ENCODE data around the gene EYA2.

The EYA2 gene, protein sequence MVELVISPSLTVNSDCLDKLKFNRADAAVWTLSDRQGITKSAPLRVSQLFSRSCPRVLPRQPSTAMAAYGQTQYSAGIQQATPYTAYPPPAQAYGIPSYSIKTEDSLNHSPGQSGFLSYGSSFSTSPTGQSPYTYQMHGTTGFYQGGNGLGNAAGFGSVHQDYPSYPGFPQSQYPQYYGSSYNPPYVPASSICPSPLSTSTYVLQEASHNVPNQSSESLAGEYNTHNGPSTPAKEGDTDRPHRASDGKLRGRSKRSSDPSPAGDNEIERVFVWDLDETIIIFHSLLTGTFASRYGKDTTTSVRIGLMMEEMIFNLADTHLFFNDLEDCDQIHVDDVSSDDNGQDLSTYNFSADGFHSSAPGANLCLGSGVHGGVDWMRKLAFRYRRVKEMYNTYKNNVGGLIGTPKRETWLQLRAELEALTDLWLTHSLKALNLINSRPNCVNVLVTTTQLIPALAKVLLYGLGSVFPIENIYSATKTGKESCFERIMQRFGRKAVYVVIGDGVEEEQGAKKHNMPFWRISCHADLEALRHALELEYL

DNA sequence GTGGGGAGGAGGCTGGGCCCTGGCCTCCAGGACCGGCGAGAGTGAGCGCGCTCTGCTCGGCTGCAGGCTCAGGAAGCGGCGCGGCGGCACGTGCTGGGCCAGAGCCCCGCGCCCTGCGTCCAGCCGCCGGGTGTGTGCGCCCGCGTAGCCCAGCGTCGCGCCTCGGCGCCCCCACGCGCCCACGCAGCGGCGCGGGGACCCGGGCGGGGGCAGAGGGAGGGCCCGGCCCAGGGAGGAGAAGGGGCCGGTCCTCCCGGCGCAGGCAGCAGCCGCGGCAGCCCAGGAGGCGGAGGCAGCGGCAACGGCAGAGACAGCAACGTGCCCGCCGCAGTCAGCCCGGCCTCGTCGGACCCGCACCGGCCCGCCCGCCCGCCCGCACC is at the start of gene EYA2:
Gene EYA2 (plus strand): TSS at position 265 of the 380 bp plus-strand sequence. CDS start 95,168 bp downstream, outside the sequence.
- Mint-ChIP-seq H3K9me3 (no peaks in the 10 kb centered on the region), H3K36me3 (no peaks in the 10 kb centered on the region), H3K4me1 (no peaks in the 10 kb centered on the region), H3K27ac (no peak within 1 kb of the TSS), H3K4me3 (no peak within 1 kb of the TSS)
- DNase-seq (ENCODE audit: low spot score in 2 of 2) (no peak), ATAC-seq (no peak)

DNA sequence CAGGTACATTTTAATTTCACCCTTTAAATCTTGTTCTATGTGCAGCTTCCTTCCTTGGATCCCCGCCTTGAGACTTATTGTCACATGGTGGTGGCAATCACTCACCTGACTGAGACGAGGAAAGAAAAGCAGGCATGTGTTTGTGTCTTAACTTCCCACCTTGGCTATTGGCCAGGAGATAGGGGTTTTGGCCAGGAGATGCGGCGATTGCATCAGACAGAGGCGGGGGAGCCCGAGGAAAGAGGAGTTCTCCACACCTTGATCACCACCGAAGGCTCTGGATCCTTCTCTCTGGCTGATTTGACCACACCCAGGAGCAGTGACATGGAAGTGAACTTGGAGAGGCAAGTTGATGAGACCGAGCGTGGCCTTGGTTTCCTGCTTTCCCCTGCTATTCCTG is 49.7 kb upstream of the EYA2 start:
- DNase-seq (ENCODE audit: low spot score in 2 of 2) = no peak
- H3K27ac Mint-ChIP-seq = no peak overlapping the region
- no peaks in the 10 kb centered on the region for H3K9me3 Mint-ChIP-seq
- H3K36me3 Mint-ChIP-seq = no peaks in the 10 kb centered on the region
- ATAC-seq = no peak
- no peak overlapping the region for H3K4me3 Mint-ChIP-seq
- H3K4me1 Mint-ChIP-seq = no peaks in the 10 kb centered on the region

DNA sequence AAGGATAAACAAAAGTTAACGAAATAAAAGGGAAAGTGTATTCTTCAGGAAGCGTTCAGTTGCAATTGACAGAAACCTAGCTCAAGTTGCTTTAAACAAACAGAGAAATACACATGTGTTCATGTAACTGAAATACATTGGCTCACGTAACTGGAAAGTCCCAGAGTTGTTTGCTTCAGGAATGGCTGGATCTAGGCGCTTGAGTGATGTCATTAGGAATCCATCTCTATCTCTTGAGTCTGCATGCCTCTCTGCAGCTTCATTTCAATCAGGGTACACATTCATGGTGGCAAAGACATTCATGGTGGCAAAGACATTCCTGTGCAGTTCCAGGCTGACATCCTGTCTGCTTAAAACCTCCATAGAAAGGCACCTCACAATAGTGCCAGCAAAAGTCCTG is 45.4 kb upstream of the EYA2 start:
- Mint-ChIP-seq H3K36me3 (no peaks in the 10 kb centered on the region), H3K27ac (no peak overlapping the region), H3K9me3 (no peaks in the 10 kb centered on the region), H3K4me1 (no peaks in the 10 kb centered on the region), H3K4me3 (no peak overlapping the region)
- no peak for DNase-seq (ENCODE audit: low spot score in 2 of 2)
- ATAC-seq = no peak

DNA sequence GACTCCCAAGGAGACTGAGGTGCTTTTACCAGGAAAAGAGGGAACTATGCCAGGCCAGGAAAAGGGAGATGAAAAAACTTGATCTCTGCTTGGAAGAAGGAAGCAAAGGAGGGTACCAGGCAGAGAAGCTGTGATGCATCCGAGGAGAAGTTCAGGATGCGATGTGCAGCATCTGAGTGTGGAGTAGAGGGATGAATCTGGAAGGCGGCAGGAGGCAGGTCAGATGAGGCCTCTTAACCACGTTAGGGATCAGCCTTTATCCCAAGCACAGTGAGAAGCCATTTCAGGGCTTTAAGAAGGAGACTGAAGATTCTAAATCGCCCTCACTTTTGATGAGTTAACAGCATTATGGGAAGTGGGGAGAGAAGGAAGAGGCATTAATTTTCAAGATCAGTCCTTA is 44.9 kb upstream of the EYA2 start:
- ATAC-seq (no peak), DNase-seq (ENCODE audit: low spot score in 2 of 2) (no peak)
- H3K9me3 Mint-ChIP-seq = no peaks in the 10 kb centered on the region
- H3K36me3 Mint-ChIP-seq = no peaks in the 10 kb centered on the region
- no peak overlapping the region for H3K27ac Mint-ChIP-seq
- H3K4me1 Mint-ChIP-seq = no peaks in the 10 kb centered on the region
- H3K4me3 Mint-ChIP-seq = no peak overlapping the region

DNA sequence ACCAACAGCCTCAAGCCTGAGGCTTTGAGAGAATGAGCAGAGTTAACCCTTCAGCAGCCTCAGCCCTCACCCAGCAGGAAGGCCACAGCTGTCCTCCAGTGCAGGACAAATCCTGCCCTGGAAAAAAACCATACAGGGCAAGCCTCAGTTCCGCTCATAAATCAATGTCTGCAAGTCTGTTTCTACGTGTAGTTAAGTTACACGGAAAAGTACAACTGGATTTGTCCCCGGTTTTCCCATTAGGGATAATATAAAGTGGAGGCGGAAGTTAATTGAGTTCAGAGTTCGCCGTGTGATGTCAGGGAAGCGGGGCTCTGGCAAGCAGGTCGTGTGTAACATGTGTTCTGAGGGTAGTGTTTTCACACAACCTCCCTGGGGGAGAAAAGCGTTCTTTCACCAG is 44.2 kb upstream of the EYA2 start:
- no peak for ATAC-seq
- no peak overlapping the region for H3K4me3 Mint-ChIP-seq

DNA sequence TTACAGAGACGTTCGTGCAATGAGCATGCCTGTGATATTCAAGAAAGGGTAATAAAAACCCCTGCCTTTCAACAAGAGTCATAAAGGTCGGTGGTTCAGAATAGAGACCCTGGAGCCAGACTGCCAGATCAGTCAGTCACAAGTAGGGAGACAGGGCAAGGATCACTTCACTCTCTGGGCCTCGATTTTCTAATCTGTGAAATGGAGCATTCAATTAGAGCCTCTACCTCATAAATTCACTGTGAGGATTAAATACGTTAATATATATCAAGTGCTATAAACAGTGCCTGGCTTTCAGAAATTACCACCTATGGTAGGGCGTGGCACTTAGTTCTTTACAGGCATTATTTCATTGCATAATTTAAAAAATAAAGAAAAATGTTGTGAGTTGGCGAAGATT is 43.7 kb upstream of the EYA2 start:
- H3K27ac Mint-ChIP-seq = no peak overlapping the region
- ATAC-seq (no peak), DNase-seq (ENCODE audit: low spot score in 2 of 2) (no peak)
- no peaks in the 10 kb centered on the region for H3K36me3 Mint-ChIP-seq
- H3K4me3 Mint-ChIP-seq = no peak overlapping the region
- H3K4me1 Mint-ChIP-seq = no peaks in the 10 kb centered on the region
- H3K9me3 Mint-ChIP-seq = no peaks in the 10 kb centered on the region

More for the DNA sequence above, 44.2 kb upstream of the EYA2 start:
- Mint-ChIP-seq H3K9me3 (no peaks in the 10 kb centered on the region), H3K4me1 (no peaks in the 10 kb centered on the region), H3K27ac (no peak overlapping the region), H3K36me3 (no peaks in the 10 kb centered on the region)
- no peak for DNase-seq (ENCODE audit: low spot score in 2 of 2)

DNA sequence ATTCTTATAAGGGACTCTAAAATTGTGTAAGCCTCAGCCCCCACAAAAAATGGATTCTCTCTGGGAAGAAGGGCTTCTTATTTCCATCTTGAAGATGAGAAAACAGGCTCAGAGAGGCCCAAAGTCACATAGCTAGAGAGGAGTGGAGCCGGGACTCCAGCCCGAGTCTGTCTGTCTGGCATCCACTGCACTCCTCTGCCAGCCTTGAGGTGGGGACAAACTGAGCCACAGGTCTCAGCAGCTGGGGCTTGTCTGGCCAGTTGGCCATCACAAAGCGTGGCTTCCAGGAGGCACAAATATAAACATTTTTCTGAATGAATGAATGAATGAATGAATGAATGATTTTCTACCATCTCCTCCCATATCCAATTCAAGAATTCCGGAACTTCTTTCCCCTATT is 42.9 kb upstream of the EYA2 start:
- ATAC-seq (no peak), DNase-seq (ENCODE audit: low spot score in 2 of 2) (no peak)
- H3K36me3 Mint-ChIP-seq = no peaks in the 10 kb centered on the region
- H3K4me3 Mint-ChIP-seq = no peak overlapping the region
- H3K4me1 Mint-ChIP-seq = no peaks in the 10 kb centered on the region
- H3K9me3 Mint-ChIP-seq = no peaks in the 10 kb centered on the region
- no peak overlapping the region for H3K27ac Mint-ChIP-seq

DNA sequence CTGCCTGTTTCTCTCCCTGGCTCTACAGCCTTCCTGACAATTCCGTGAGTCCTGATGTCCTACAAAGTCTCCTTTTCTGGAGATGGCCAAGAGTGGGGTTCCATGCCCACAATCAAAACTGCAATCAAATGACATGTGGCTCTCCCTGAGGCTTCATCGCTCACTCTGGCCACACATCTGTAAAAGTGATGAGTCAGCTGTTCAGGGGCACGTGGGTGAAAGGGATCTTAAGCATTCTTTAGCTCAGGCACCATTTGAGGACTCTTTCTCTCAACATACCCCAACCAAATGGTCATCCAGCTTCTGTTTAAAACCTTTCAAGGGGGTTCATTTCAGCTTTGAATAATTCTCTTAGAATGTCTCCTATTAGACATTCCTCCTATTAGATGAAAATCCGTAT is 42.3 kb upstream of the EYA2 start:
- ATAC-seq (no peak), DNase-seq (ENCODE audit: low spot score in 2 of 2) (no peak)
- Mint-ChIP-seq H3K4me3 (no peak overlapping the region), H3K27ac (no peak overlapping the region), H3K4me1 (no peaks in the 10 kb centered on the region), H3K36me3 (no peaks in the 10 kb centered on the region), H3K9me3 (no peaks in the 10 kb centered on the region)

DNA sequence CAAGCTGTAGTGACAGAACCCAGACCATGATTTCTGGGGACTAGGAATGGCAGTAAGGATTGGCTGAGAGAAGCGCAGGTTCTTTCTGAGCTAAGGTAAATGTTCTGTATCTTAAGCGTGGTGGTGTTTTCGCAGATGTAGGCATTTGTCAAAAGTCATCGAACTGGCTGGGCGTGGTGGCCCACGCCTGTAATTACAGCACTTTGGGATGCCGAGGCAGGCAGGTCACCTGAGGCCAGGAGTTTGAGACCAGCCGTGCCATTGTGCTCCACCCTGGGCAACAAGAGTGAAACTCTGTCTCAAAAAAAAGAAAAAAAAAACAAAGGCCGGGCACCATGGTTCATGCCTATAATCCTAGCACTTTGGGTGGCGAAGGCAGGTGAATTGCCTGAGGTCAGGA is 40.7 kb upstream of the EYA2 start:
- ATAC-seq (no peak), DNase-seq (ENCODE audit: low spot score in 2 of 2) (no peak)
- Mint-ChIP-seq H3K4me3 (no peak overlapping the region), H3K4me1 (no peaks in the 10 kb centered on the region), H3K27ac (no peak overlapping the region), H3K36me3 (no peaks in the 10 kb centered on the region), H3K9me3 (no peaks in the 10 kb centered on the region)

DNA sequence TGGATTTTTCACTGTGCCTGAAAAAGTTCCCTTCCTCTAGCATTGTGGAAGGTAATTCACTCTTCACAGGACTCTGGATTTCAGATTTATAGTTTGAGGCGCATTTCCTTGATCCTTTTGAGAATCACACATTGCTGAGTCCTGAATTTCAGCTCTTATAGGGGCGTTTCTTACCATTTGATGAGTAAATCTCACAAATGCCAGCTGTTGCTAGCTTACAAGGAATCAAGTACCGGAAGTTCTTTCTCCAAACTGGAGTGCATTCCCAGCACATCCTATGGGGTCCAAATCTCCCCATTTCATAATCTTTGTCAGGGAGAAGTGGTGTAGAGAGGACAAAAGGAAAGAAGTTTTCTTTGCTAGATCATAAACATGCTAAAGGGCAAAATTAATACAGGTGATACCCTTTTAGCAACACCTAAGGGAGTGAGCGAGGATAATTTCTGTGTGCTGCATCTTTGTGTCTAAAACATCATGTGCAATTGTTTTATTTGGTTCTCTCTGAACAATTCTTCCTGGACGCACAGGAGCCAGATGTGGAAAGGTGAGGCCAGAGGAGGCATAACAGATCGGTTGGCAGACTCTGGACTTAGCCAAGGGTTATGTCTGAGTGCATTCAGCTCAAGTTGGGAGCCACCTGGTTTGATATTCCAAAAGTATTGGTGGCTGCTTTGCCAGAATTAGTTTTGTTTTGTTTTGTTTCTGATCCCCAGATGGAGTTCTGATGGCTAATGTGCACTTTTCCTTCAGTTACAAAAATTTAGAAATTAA is 37.4 kb upstream of the EYA2 start:
- Mint-ChIP-seq H3K4me1 (no peaks in the 10 kb centered on the region), H3K4me3 (no peak overlapping the region), H3K27ac (no peak overlapping the region), H3K36me3 (no peaks in the 10 kb centered on the region), H3K9me3 (no peaks in the 10 kb centered on the region)
- ATAC-seq (no peak), DNase-seq (ENCODE audit: low spot score in 2 of 2) (no peak)

DNA sequence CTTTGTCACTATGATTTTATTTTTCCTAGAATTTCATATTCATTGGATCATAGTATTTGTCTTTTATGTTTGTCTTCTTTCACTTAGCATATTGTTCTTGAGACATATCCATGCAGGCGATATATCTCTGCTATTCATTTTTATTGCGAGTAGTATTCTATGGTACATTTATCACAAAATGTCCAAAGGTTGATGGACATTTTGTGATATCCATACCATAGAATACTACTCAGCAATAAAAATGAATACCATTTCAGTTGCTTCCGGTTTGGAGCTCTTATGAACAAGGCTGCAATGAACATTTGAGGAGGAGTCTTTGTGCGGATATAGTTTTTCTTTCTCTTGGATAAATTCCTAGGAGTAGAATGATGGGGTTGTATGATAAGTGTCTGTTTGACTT is 28.8 kb upstream of the EYA2 start:
- Mint-ChIP-seq H3K4me1 (no peaks in the 10 kb centered on the region), H3K36me3 (no peaks in the 10 kb centered on the region), H3K27ac (no peak overlapping the region), H3K9me3 (peaks cover 3% of the 10 kb centered on the region), H3K4me3 (no peak overlapping the region)
- DNase-seq (ENCODE audit: low spot score in 2 of 2) (no peak), ATAC-seq (no peak)

DNA sequence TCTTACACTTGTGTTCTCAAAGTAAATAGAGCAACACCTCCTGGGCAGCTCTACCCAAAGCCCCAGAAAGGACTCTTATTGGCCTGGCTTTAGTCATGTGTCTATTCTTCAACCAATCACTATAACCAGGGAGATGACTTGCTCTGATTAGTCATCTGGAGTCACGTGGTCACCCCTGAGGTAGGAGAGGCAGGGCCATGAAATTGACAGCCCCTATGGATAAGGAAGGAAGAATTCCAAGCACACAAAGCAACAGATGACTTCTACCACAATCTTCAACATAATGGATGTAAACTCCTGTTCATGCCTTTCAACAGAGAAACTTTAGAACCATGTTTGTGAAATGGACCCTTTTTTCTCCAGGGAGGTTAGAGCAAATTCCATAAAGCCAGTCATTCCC is 24.6 kb upstream of the EYA2 start:
- no peaks in the 10 kb centered on the region for H3K36me3 Mint-ChIP-seq
- peaks cover 3% of the 10 kb centered on the region for H3K9me3 Mint-ChIP-seq
- no peak overlapping the region for H3K4me3 Mint-ChIP-seq
- ATAC-seq (no peak), DNase-seq (ENCODE audit: low spot score in 2 of 2) (no peak)
- H3K27ac Mint-ChIP-seq = no peak overlapping the region
- H3K4me1 Mint-ChIP-seq = no peaks in the 10 kb centered on the region

DNA sequence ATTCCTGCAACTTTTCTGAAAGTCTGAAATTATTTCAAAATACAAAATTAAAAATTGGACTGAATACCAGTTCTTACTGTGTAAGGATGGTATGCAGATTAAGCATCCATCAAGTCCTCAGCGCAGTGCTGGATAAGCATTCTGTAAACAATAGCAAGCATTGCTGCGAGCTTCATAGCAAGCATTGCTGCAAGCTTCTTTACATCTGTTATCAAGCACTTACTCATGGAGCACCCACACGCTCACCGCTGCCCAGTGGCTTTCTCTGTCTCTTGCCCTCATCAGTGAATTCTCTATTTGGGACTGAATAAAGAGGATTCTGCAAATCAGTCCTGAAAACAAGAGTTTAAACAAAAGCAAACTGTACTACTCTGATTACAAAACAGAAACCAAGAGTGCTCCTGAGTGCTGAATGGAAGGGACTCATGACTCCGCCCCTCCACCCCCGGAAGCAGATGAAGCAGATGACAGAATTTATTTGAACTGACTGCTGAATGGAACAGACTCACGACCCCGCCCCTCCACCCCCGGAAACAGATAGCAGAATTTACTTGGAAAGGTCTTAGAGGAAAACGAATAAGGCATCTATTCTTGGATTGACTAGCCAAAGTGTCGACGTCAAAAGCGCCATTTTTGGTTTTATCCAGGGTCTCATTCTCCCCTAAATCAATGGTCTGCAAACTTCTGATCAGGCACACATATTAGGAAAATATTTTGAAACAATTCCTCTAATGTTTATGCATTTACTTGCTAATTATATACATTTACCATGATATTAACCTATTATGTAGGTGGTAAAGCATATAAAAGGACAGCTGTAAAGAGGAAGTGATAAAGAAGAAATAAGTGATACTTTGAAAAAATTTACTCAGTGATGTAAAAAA is 22.1 kb upstream of the EYA2 start:
- H3K9me3 Mint-ChIP-seq = peaks cover 3% of the 10 kb centered on the region
- no peak overlapping the region for H3K27ac Mint-ChIP-seq
- H3K4me3 Mint-ChIP-seq = no peak overlapping the region
- no peak for ATAC-seq
- no peaks in the 10 kb centered on the region for H3K4me1 Mint-ChIP-seq
- H3K36me3 Mint-ChIP-seq = no peaks in the 10 kb centered on the region
- DNase-seq (ENCODE audit: low spot score in 2 of 2) = no peak

DNA sequence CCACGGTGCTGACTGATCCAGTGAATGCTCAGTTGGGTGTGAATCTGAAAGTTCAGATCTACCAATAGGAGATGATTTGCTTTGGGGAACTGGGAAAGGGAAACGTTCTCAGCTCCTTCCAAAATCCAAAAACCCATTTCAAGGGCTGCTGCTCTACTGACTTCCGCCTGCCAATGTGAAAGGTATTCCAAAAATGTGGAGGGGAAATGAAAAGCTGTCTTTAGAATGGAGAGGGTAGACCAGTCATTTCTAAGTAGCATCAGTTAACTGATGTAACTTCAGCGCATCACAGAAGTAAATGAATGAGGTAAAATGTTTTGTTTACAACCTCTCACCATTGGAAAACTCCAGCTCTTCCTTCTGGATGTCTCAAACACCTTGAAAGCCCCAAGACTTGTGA is 19.6 kb upstream of the EYA2 start:
- Mint-ChIP-seq H3K36me3 (no peaks in the 10 kb centered on the region), H3K9me3 (no peaks in the 10 kb centered on the region), H3K4me1 (no peaks in the 10 kb centered on the region), H3K4me3 (no peak overlapping the region), H3K27ac (no peak overlapping the region)
- ATAC-seq (no peak), DNase-seq (ENCODE audit: low spot score in 2 of 2) (no peak)

DNA sequence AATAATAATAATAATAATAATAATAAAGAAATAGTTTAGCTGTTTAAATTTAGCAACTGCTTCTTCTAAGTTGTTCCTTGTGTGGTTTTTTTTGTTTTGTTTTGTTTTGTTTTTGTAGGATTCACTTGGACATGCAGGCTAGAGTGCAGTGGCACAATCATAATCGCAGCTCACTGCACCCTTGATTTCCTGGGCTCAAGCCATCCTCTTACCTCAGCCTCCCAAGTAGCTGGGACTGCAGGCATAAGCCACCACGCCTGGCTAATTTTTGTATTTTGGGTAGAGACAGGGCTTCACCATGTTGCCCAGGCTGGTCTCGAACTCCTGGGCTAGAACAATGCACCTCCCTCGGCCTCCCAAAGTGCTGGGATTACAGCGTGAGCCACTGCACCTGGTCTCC is 15.3 kb upstream of the EYA2 start:
- no peaks in the 10 kb centered on the region for H3K4me1 Mint-ChIP-seq
- no peak for ATAC-seq
- DNase-seq (ENCODE audit: low spot score in 2 of 2) = no peak
- no peaks in the 10 kb centered on the region for H3K9me3 Mint-ChIP-seq
- H3K36me3 Mint-ChIP-seq = no peaks in the 10 kb centered on the region
- no peak overlapping the region for H3K4me3 Mint-ChIP-seq
- H3K27ac Mint-ChIP-seq = no peak overlapping the region
